ENCODE data around the gene PRKG1.

PRKG1 gene

GRCh38 chr10:51246156-51246555 is 171.9 kb downstream of the PRKG1 start:
- Histone ChIP-seq H4K20me1 (ENCODE audit: insufficient read depth, low read length, poor library complexity, severe bottlenecking) (no peaks in the 10 kb centered on the region), H3K4me3 (ENCODE audit: low read length, poor library complexity, severe bottlenecking) (no peak overlapping the region), H3K4me2 (ENCODE audit: low read depth, low read length, poor library complexity, severe bottlenecking) (no peak overlapping the region), H3K36me3 (ENCODE audit: insufficient read depth, low read length) (no peaks in the 10 kb centered on the region), H3F3A (ENCODE audit: low read depth) (no peaks in the 10 kb centered on the region), H3K9me2 (replicated peaks; ENCODE audit: low read depth, low read length) (no peaks in the 10 kb centered on the region), H2AFZ (ENCODE audit: low read length) (no peak overlapping the region), H3K9me3 (ENCODE audit: insufficient read depth, low read depth, low read length) (no peaks in the 10 kb centered on the region), H3K9ac (ENCODE audit: low read depth, low read length, poor library complexity, severe bottlenecking) (no peak overlapping the region), H3K27me3 (ENCODE audit: insufficient read depth, low read length, poor library complexity, severe bottlenecking) (no peaks in the 10 kb centered on the region), H3K79me2 (ENCODE audit: insufficient read depth, low read length) (no peaks in the 10 kb centered on the region), H3K4me1 (ENCODE audit: insufficient read depth, low read length, poor library complexity, severe bottlenecking) (no peaks in the 10 kb centered on the region)
- TF ChIP-seq CTCF (conservative IDR thresholded peaks at IDR 0.05; ENCODE audit: low read length): no peak
- no peak for TF ChIP-seq EZH2phosphoT487 (IDR thresholded peaks at IDR 0.05; ENCODE audit: borderline replicate concordance)

GRCh38 chr10:51250278-51250920 is 176.1 kb downstream of the PRKG1 start:
- Histone ChIP-seq H2AFZ (ENCODE audit: low read length) (no peak overlapping the region), H3K4me3 (ENCODE audit: low read length, poor library complexity, severe bottlenecking) (no peak overlapping the region), H3K9me3 (ENCODE audit: insufficient read depth, low read depth, low read length) (no peaks in the 10 kb centered on the region), H3K27me3 (ENCODE audit: insufficient read depth, low read length, poor library complexity, severe bottlenecking) (no peaks in the 10 kb centered on the region), H3K4me1 (ENCODE audit: insufficient read depth, low read length, poor library complexity, severe bottlenecking) (no peaks in the 10 kb centered on the region), H3K9ac (ENCODE audit: low read depth, low read length, poor library complexity, severe bottlenecking) (no peak overlapping the region), H4K20me1 (ENCODE audit: insufficient read depth, low read length, poor library complexity, severe bottlenecking) (no peaks in the 10 kb centered on the region), H3K79me2 (ENCODE audit: insufficient read depth, low read length) (no peaks in the 10 kb centered on the region), H3K36me3 (ENCODE audit: insufficient read depth, low read length) (no peaks in the 10 kb centered on the region), H3F3A (ENCODE audit: low read depth) (no peaks in the 10 kb centered on the region), H3K9me2 (replicated peaks; ENCODE audit: low read depth, low read length) (no peaks in the 10 kb centered on the region), H3K4me2 (ENCODE audit: low read depth, low read length, poor library complexity, severe bottlenecking) (no peak overlapping the region)
- TF ChIP-seq CTCF (conservative IDR thresholded peaks at IDR 0.05; ENCODE audit: low read length) (no peak), EZH2phosphoT487 (IDR thresholded peaks at IDR 0.05; ENCODE audit: borderline replicate concordance) (no peak)

GRCh38 chr10:51251110-51251509 is 176.8 kb downstream of the PRKG1 start:
- Histone ChIP-seq H3K79me2 (ENCODE audit: insufficient read depth, low read length) (no peaks in the 10 kb centered on the region), H3K36me3 (ENCODE audit: insufficient read depth, low read length) (no peaks in the 10 kb centered on the region), H2AFZ (ENCODE audit: low read length) (no peak overlapping the region), H3K4me1 (ENCODE audit: insufficient read depth, low read length, poor library complexity, severe bottlenecking) (no peaks in the 10 kb centered on the region), H3K27me3 (ENCODE audit: insufficient read depth, low read length, poor library complexity, severe bottlenecking) (no peaks in the 10 kb centered on the region), H3K9ac (ENCODE audit: low read depth, low read length, poor library complexity, severe bottlenecking) (no peak overlapping the region), H3K4me3 (ENCODE audit: low read length, poor library complexity, severe bottlenecking) (no peak overlapping the region), H3K9me2 (replicated peaks; ENCODE audit: low read depth, low read length) (no peaks in the 10 kb centered on the region), H3K4me2 (ENCODE audit: low read depth, low read length, poor library complexity, severe bottlenecking) (no peak overlapping the region), H3K9me3 (ENCODE audit: insufficient read depth, low read depth, low read length) (no peaks in the 10 kb centered on the region), H4K20me1 (ENCODE audit: insufficient read depth, low read length, poor library complexity, severe bottlenecking) (no peaks in the 10 kb centered on the region), H3F3A (ENCODE audit: low read depth) (no peaks in the 10 kb centered on the region)
- TF ChIP-seq CTCF (conservative IDR thresholded peaks at IDR 0.05; ENCODE audit: low read length) (no peak), EZH2phosphoT487 (IDR thresholded peaks at IDR 0.05; ENCODE audit: borderline replicate concordance) (no peak)

Measured in Loucy (cell line).